CD4-positive, alpha-beta T cell treated with Interleukin-6 at 100 ng/mL for 8 hours (primary cell): ENCODE data around the gene DNER.

Experiments
- DNase-seq: peaks from one replicate; pipeline ENCODE4 v3.0.0-alpha.2; 2020; ENCODE audit warnings: mixed read lengths, low spot score

Gene DNER

DNA sequence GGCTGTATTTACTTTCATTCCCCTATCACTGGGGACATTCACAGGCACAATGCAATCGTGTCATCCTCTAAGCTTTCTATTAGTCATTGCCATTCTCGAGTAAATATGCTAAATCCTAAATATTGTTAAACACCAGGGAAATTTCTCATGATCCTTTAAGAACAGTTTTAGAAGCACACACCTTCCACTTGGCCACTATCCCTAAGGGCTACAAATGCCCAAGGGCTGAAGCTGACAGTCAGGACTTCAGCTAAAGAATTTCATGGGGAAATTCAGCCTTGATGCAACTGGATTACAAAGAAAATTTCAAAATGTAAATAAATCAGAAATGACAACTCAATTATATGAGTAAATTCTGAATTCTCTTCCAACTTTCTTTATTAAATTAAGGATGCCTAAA, 280.2 kb downstream of the DNER start:
- no peak for DNase-seq

DNA sequence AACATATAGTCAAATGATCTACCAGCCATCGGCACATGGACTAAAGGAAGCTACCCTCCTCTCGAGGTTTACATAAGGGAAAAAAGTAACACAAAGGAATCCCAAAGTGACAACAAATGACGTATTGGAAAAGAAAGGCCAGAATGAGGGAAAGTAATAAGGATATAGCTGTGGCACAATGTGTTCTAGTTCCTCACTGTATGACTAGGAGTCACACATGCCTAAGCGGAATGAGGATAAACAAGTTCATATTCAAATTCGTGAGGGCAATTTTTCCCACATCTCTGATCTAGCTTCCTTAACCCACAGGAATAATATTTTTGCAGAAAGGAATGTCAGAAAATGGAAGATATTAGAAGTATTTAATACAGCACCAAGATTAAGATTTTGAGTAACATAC, 281.0 kb downstream of the DNER start:
- no peak for DNase-seq

DNA sequence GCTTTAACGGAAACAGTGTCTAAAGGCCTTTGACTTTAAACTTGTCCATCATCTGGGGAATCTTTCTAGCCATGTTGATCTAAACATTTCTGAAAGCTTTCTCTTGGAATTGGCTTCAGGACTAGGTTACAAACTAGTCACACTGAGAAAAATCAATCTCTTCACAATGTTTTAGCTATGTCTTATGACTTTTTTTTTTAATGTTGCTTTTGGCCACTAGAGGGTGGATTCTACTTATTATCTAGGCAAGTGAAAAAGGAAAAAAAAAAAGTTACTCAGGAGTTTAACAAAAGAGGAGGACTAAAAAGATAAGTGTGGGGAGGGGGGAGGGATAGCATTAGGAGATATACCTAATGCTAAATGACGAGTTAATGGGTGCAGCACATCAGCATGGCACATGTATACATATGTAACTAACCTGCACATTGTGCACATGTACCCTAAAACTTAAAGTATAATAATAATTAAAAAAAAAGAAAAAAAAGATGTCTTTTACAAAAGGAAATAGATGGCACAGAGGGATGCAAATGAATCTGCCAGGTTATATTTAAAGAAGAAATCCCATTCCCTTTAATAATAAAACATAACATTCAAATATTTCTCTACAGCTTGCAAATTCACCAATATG, 282.9 kb downstream of the DNER start:
- no peak for DNase-seq

DNA sequence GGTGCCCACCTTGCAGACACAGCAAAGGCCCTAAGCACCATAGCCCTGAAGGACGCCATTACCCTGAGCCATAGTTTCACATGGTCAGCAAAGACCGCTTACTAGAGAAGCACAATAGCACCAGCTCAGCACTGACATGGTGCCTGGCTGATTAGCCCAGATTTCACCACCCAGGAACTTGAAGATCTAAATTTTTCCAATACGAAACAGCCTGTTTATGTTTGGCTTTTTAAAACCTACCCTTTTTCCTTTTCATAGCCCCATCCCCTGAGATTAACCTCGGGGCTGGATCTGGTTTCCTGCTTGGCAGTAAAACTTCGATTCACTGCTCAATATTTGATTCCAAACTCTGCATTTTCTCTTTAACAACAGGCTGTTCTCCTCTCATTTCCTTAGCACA, 284.8 kb downstream of the DNER start:
- no peak for DNase-seq

DNA sequence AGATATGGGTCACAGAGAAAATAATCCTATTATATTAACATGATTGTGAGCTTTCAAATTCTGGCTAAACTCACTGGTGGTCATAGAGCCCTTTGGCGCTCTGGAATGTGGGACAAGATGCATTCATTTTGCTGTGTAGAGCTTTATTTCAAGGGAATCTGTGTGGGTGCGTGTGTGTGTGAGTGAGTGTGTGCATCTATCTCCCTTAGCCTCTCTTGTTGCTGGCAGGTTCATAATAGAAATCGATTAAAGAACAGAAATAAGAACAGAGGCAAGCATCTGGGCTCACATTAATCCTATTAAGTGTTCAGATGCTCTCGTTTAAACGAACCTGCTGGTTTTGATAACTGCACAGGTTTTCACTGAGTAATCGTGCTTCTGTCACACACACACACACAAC, 287.9 kb downstream of the DNER start:
- DNase-seq: no peak

DNA sequence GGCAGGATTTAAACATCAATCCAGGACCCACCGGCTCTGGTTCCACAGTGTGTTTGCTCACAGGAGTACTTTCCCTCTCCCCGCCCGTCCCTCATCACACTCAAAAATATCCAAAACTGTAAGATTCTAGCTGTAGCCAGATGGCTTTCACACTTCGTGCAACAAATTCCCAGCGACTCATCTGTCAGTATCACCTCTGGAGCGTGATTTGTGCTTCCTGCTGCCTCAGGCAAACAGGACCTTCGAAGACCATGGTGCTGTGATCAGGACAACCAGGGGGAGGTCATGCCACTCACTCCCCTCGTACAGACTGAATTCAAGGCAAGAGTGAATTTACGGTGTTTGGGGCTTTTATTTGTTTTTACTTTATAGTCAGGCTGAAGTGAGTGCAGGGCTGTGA, 288.8 kb downstream of the DNER start:
- DNase-seq: no peak

DNA sequence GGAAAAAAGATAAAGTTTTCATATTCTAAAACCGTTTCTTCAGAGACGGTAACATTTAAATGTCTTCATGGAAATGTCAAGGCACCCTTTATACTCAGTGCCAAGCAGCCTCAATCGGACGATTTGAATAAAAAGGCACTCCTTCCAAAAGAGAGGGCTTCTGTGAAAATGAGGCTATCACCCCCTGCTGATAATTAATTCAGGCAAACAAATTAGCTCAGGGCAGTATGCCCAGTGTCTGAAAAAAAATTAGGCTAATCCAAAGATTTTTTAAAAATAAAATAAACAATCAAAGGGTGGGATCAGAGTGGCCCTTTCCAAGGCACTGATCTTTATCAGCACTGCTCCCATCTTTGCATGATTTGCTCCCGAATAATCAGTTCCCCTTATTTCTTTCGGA, 292.3 kb downstream of the DNER start:
- no peak for DNase-seq

DNA sequence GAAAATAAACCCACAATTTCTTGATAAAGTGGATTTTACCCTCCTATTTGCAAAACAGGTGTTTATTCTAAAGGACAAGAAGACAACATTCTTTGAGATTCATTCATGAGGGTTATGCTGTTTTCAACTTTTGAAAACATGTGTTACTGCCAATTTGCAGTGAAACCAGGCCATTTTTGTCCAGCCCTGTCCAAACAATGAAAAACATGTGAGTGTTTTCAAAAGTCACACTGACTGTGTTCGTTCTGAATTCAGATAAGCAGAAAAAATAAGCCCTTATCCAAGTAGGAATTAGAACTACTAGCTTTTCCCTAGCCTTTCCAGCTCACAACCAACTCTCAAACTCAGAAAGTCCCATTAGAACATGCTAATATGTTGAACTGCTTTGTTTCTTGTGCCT, 295.2 kb downstream of the DNER start:
- no peak for DNase-seq

DNA sequence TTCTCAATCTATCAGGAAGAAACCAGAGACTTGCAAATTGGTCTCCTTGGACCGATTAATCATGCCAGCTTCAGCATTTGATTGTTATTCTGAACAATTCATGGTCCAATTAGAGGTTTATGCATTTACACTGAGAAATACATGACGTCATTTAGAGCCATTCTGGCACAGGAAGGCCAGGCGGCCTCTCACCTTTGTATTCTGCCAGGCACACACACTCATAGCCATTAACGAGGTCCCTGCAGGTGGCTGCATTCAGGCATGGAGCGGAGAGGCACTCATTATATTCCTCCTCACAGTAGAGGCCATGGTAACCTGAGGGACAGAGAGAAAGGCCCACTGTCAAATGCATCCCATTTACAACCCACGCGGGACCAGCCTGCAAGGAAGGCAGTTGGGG, 296.4 kb downstream of the DNER start:
- no peak for DNase-seq

DNA sequence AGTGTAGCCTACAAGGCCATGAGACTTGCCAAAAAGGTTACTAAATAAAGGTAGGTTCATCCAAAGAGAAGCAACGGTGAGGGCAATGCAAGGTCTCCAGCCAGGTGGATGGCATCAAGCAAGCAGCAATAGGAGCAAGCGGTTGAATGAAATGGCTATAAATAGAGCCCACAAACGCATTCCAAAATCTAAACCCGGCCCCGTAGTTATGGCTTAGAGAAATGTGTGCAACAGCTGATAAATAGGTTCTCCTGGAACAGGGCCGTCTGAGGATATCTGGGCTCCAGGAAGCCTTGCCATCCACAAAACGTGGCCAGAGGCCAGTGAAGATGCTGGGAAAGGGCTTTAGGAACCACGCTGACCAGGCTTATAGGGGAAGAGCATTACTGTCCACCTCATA, 297.2 kb downstream of the DNER start:
- DNase-seq: no peak

DNA sequence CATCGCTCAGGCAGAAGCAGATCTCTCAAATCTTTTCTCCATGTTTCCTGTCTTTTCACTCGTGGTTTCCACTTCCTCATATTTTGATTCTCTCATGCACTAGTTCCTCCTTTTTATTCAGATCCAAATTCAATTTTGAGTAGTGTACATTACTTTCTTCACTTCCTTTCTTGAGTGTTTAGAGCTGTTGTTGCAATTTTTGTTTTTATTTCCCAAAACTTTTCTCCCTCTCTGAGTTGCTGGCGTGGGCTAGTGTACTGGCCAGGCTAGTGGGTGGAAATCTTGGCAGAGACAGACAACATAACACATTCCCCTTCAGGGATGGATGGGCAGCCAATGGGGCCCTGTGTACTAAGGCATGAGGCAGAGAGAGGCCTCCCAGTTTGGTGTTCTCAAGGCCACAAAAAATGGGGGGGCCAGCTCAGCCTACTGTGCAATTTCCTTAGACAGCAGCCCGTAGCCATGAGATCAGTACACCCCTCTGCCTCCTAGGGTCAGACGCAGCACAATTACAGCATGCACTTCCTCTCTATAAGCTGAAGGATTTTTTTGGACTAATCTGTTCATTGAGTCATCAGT, 298.1 kb downstream of the DNER start:
- DNase-seq: no peak

DNA sequence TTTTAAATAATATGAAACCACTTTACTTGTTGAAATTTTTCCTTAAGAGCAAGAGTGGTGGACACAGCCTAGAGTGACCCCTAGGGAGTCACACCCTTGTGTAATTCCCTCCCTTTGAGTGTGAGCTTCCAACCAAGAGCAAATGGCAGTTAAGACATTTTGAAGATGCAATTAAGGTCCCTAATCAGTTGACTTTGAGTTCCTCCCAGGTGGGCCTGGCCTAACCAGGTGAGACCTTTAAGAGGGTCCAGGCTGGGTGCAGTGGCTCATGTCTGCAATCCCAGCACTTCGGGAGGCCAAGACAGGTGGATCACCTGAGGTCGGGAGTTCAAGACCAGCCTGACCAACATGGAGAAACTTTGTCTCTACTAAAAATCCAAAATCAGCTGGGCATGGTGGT, 299.7 kb downstream of the DNER start:
- no peak for DNase-seq

DNA sequence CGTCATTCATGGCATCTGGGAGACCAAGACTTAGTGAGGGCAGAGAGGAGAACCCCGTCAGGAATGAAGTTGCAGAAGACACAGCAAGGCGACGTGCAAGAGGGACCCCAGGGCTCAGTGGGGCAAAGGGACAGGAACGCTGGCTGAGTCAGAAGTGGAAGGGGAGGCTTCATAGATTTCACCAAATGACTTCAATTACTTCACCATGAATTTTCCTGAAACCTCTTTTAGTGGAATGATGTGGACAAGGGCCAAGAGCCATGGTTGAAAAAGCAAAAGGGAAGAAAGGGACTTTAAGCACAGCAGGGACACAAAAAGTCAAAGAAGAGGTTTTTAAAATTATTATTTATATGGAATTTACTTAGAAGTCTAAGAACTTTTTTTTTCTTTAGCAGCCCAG, 301.7 kb downstream of the DNER start:
- no peak for DNase-seq

DNA sequence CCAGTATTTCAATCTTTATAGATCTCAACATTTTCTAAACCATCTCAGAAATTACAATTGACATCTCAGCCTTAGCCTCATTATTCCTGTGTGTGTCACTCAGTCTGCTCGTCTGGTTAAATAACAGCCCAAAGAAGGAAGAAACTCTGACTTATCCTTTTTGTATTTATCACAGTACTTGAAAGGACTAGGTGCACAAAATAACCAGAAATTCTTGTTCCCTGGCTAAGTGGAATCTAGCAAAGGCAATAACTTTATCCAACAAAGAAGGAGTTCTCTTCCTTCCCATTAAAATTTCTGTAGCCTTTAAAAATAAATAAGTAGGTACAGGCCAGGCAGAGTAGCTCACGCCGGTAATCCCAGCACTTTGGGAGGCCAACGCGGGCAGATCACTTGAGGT, 303.4 kb downstream of the DNER start:
- no peak for DNase-seq

DNA sequence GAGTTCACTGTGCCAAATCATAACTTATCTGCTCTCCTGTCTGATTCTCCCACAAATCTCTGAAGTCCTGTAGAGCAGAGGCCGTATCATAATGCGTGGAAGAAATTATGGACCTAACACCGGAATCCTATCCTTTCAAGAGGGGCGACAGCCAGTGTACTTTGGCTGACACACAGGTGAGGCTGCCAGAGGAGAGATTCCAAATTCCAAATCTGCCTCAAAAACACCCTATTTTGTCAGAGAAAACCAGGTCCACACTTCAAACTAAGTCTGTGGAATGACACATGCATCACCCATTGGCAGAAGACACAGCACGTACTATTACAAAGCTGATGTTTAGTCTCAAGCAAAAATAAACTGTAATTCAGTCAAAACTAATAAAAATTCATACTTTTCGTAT, 304.1 kb downstream of the DNER start:
- no peak for DNase-seq

DNA sequence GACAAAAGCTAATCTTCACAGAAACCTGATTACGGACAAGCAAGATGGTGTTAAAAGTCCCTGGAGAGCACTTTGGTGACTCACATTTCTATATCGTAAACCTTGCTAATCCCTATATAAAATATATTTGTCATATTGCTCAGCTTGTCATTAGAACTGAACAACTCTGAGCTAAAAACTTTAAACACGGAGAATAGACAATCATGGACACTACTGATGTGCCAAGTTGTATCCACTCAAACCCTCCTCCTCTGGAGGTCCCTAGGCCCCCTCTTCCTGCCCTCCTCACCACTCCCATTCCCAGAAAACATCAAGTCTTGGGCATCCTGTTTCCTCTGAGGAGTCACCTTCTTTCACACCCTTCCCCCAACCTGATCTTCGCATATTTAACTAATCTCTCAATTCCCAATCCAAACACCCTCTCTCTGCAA, 304.6 kb downstream of the DNER start:
- no peak for DNase-seq

DNA sequence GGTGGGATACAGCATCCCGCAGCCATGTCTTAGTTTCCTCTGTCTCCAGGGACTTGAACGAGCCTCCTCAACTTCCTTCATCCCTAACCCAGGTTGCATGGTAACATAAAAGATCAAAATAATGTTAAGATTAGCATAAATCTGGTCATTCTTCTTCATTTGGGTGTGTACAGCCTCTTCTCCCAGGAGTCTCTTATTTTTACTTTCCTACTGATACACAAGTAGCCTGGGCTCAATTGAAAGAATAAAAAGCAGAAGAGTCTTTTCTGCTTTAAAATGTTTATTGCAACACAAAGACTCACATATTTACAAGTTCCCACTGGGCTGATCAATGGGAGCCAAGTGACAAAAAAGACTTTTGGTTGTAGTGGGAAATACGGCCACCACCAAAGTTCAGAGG, 305.4 kb downstream of the DNER start:
- DNase-seq: no peak

DNA sequence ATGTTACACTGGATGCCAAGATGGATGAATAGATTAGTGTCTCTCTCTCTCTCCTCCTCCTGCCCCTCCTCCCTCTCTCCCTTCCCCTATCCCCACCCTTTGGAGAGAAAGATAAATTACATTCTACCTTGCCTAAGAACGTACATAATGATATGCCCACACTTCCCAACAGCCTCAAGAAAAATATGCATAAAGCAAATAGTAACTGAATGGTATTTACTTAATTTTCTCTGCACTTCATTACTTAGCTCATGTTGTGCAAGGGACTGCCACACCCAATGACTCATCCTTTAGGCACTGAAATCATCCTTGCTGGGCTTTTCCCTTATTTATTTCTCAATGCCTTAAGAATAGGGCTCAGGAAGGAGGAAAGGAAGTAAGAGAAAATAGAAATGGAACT, 306.0 kb downstream of the DNER start:
- DNase-seq: no peak

DNA sequence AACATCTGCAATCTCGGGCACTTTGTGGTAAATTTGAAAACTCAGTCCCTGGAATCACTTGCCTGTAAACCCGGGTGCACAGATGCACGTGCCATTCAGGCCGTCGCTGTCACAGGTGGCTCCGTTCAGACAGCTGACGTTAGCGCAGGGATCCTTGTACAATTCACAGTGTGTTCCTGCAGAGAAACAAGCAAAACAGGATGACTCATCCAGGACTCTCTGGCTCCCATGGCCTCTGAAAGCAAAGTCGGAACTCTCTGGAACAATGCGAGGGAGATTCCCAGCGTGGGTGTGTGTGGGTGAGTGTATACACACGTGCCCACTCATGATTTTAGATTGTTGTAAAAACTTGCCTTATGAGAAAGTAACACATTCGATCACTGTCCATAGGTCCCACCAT, 307.2 kb downstream of the DNER start:
- DNase-seq: no peak

DNA sequence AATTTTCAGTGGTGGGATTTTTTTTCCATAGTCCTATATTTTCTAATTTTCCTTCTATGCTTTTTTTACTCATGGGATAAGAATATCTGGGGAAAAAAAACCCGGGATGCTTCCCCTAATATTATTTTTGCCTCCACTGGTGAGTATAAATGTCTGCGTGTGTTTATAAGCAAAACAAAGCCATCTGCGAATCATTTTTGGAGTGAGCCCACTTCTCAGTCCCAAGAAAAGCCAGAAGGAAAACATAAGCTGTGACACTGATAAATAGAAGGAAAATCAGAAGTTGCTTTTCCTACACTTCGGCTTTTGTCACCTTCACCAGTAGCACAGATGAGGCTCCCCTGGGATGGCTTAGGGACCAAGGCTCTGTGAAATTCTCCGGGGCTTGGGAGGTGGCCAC, 308.6 kb downstream of the DNER start:
- DNase-seq: no peak

DNA sequence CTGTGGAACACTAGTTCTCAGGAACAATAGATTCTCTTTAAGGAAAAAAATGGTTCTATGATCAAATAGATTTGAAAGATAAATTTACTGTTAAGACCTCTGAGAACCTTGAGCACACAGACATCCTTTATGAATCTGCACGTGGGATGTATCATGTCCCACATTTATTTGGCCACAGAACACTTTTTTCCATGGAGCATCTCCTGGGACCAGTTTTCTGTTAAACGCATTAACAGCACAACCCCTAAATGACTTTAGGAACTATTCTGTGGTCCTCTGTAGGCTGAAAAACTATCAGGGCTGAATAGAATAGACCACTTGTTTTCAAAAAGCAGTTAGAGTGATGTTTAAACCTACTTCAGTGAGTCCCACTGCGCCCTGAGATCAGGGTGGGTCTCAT, 311.1 kb downstream of the DNER start:
- no peak for DNase-seq

DNA sequence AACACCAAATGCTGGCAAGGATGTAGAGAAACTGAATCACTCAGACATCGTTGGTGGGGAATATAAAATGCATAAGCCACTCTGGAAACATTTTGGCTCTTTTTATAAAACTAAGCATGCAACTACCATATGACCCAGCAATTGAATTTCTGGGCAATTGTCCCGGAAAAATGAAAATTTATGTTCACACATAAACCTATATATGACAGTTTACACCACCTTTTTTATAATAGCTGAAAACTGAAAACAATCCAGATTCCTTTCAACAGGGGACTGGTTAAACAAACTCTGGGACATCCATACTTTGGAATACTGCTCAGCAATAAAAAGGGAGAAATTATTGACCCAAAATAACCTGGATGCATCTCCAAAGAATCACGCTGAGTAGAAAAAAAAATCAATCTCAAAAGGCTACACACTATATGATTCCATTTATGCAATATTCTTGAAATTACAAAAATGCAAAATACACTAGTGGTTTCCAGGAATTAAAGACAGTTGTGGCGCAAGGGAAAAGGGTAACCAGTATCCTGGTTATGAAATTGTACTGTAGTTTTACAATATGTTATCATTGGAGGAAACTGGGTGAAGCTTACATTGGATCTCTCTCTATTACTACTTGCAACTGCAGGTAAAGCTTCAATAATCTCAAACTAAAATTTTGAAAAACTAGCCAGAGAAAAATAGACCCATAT, 313.0 kb downstream of the DNER start:
- no peak for DNase-seq

DNA sequence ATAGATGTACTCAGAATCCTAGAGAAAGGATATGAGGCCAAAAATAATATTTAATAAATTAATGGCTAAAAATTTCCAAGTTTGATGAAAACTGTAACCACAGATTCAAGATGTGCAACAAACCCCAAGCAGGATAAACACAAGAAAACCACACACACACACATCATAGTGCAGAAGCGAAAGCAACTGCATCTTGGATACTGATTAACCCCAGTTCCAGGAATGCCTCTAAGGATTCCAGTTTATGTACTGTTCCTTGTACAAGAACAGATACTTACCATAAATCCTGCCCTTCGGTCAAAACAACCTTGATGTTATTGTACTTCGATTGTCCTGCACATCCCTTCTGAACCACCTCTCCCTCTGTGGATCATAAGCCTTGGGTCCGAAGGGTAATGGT, 320.4 kb downstream of the DNER start:
- no peak for DNase-seq

DNA sequence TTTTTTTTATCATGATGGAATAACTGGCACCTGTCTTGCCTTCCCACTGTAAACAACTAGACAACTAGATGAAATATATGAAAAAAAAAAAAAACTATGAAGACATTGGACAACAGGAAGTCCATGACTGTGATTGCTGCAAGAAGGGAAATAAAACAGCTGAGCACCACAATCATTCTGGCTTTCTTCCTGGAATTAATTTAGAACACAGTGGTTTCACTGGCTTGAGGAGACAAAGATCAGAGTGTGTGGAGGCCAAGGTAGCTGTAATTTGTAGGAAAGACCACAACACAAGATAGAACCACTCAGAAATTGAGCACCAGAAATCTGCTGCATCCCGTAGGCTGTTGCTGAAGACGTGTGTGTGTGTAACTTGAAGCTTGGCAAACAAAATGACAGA, 322.2 kb downstream of the DNER start:
- DNase-seq: no peak
